ENCODE measurements around the gene ADCY3.
"Not testable (repeated sequence)": the region's sequence is repeated elsewhere in the genome, so short reads cannot be mapped to it uniquely, and the experiment has no call there.

ADCY3 gene

GRCh38 chr2:24820175-24820513 is 99.9 kb downstream of the ADCY3 start:
- in situ Hi-C loops (cut with HindIII; ENCODE audit: low sequenced_read_pairs) = no loop called here

- in situ Hi-C loops (cut with HindIII; ENCODE audit: low sequenced_read_pairs) = loop anchor here (10.0 kb wide), 1 partner anchor 75 kb away; no protein-coding TSS in a partner anchor
Observed at GRCh38 chr2:24819442-24820174, 100.4 kb downstream of the ADCY3 start.

DNA sequence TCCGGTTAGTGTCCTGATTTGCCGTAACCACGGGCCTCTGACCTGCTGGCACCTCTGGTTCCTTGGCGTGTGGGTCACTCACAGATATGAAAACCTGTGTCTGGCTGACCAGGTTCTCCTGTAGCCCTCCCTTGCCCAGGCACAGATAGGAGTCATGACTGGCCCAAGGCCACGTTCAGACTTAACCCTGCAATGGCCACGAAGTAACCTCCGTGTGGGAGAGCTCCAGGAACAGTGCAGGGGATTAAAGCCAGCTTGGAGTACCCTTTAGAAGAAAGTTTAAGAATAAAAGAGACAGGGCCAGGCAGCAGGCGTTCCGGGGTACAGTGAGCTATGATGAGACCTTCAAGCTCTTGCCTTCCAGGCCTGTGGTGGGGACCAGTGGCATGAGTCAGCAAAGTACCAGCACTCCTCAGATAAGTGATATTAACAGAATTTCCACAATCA is 101.3 kb downstream of the ADCY3 start:
- in situ Hi-C loops (cut with HindIII; ENCODE audit: low sequenced_read_pairs) = loop anchor here (10.0 kb wide), 1 partner anchor 76 kb away; no protein-coding TSS in a partner anchor

- in situ Hi-C loops (cut with HindIII; ENCODE audit: low sequenced_read_pairs) = loop anchor here (10.0 kb wide), 1 partner anchor 78 kb away; no protein-coding TSS in a partner anchor
Observed at GRCh38 chr2:24816884-24817283, 103.2 kb downstream of the ADCY3 start.

- in situ Hi-C loops (cut with HindIII; ENCODE audit: low sequenced_read_pairs) = loop anchor here (10.0 kb wide), 1 partner anchor 78 kb away; no protein-coding TSS in a partner anchor
Observed at GRCh38 chr2:24816404-24816803, 103.6 kb downstream of the ADCY3 start.

DNA sequence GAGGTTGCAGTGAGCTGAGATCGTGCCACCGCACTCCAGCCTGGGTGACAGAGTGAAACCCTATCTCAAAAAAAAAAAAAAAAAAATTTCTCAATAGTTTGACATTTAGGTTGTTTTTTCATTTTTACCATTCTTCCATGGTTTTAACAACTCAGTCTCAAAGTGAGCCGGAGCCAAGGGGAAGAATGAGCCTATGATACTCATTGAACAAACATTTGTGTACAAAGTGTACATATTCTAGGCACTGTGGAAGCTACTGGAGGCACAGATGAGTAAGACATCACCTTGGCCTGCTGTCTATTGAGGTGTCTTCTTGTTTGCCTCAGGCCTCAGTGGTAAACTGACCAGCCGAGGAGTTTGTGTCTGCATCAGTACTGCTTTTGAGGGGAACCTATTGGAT is 104.9 kb downstream of the ADCY3 start:
- in situ Hi-C loops (cut with HindIII; ENCODE audit: low sequenced_read_pairs) = loop anchor here (10.0 kb wide), 1 partner anchor 80 kb away; no protein-coding TSS in a partner anchor

DNA sequence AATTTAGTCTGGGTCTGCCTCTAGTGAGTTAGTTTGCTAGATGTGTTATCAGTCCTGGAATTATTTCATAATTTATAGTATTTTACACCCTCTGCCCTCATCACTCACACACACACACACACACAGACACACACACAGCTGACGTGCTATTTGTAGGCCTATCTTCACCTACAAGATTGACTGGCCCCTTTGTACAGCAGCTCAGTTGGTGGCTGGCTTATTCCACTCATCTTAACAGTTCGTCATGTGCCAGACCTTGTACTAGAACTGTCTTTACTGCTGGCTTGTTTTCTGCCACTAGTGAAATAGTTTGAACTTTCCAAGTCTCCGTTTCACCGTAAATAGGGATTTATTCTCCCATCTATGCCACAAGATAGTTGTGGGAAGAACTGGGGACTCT is 105.5 kb downstream of the ADCY3 start:
- in situ Hi-C loops (cut with HindIII; ENCODE audit: low sequenced_read_pairs) = loop anchor here (10.0 kb wide), 1 partner anchor 80 kb away; no protein-coding TSS in a partner anchor

DNA sequence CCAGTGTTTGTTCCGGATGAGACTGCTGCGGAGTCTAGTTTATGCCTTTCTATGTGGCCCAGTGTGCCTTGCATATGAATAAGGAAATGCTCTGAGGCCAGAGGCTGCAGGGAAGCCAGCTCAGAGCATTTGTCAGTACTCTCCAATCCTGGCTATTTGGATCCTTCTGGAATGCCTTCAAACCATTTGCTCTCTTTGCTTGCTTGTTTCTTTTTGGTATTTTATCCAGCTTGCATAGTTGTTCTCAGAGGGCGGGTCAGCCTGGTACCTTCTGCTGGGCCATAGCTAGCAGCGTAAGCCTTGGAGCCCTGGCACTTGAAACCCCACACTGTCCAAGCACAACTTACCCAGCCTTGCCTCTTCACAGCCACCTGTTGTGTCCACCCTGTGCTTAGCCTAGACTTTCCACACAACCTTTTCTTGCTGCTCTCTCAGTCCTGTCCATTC is 106.3 kb downstream of the ADCY3 start:
- in situ Hi-C loops (cut with HindIII; ENCODE audit: low sequenced_read_pairs) = loop anchor here (10.0 kb wide), 1 partner anchor 81 kb away; no protein-coding TSS in a partner anchor

- in situ Hi-C loops (cut with HindIII; ENCODE audit: low sequenced_read_pairs) = loop anchor here (10.0 kb wide), 1 partner anchor 85 kb away; no protein-coding TSS in a partner anchor
Observed at GRCh38 chr2:24809316-24810007, 110.6 kb downstream of the ADCY3 start.

DNA sequence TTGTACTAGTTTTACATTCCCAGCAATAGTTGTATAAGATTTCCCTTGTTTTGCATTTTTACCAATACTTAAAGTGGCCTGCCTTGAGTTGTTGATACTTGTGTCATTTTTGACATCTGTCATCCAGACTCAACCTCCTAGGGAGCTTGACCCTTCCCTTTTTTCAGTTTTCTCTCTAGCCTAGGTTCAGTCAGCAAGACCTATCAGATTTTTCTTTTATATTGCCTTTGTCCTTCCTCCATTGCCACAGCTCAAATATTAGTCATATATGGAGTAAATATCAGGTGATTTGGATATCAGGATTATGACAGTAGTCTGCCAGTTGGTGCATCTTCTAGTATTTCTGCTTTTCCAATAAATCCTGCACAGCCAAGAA is 113.4 kb downstream of the ADCY3 start:
- in situ Hi-C loops (cut with HindIII; ENCODE audit: low sequenced_read_pairs) = no loop called here

GRCh38 chr2:24805811-24806660 is 114.0 kb downstream of the ADCY3 start:
- in situ Hi-C loops (cut with HindIII; ENCODE audit: low sequenced_read_pairs) = not testable (repeated sequence)

- in situ Hi-C loops (cut with HindIII; ENCODE audit: low sequenced_read_pairs) = not testable (repeated sequence)
Observed at GRCh38 chr2:24800487-24800886, 119.5 kb downstream of the ADCY3 start.

DNA sequence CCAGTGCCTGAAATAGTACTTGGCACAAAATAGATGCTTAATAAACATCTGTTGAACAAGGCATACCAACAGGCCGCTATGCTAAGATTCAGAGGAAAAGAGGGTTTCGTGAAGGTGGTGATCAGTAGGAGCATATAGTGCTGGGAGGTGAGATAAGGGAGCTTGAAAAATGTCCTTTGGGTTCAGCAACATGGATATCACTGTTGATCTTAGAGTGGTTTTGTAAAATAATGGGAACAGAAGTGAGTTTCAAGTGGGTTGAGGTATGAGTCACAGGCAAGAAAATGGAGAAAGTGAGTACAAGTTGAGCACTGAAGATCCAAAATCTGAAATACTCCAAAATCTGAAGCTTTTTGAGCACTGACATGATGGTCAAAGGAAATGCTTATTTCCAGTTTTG is 122.4 kb downstream of the ADCY3 start:
- in situ Hi-C loops (cut with HindIII; ENCODE audit: low sequenced_read_pairs) = no loop called here

GRCh38 chr2:24793761-24794435 is 126.1 kb downstream of the ADCY3 start:
- in situ Hi-C loops (cut with HindIII; ENCODE audit: low sequenced_read_pairs) = no loop called here

- in situ Hi-C loops (cut with HindIII; ENCODE audit: low sequenced_read_pairs) = no loop called here
Observed at GRCh38 chr2:24792874-24793760, 126.9 kb downstream of the ADCY3 start, which contains the start of the genes CENPO and PTRHD1. Gene CENPO (plus strand): TSS chr2:24793425. CDS start chr2:24793920, 495 bp downstream. Gene PTRHD1 (minus strand): TSS chr2:24793391. CDS start chr2:24793377, 14 bp downstream.

- in situ Hi-C loops (cut with HindIII; ENCODE audit: low sequenced_read_pairs) = no loop called here
Observed at GRCh38 chr2:24792542-24792873, 127.5 kb downstream of the ADCY3 start.

DNA sequence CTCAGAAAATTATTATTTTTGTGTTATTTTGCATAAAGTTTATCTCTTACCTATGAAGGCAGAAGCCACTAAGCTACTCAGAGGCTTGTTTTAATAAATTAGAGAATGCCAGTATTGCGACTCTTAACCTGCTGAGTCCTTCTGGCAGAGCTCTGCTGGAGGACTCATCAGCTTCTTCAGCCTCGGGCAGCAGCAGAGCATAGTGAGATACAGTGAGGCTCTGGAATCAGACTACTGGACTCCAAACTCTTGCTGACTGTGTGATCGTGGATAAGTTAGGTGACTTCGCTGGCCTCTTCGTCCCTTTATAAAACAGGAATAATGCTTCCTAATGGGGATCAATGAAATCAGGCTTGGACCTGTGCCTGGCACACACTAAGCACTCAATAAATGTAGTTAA is 128.6 kb downstream of the ADCY3 start:
- in situ Hi-C loops (cut with HindIII; ENCODE audit: low sequenced_read_pairs) = no loop called here

DNA sequence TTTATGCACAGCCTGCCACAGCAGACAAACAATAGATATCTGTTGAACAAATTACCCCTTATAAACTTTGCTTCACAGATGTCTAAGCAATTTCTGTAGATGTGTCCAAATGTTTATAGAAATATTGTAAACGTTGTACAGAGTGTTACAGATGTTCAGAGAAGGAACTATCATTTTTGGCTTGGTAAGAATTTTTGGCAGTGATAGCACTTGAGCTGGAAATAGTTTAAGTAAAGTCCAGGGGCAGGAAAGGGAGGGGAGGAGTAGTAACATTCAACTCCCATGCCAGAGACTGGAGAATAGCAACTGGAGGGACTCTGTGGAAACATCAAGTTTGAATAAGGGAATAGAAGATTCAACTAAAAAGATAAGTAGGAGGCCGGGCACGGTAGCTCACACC is 131.2 kb downstream of the ADCY3 start:
- in situ Hi-C loops (cut with HindIII; ENCODE audit: low sequenced_read_pairs) = no loop called here

GRCh38 chr2:24787532-24787931 is 132.5 kb downstream of the ADCY3 start:
- in situ Hi-C loops (cut with HindIII; ENCODE audit: low sequenced_read_pairs) = no loop called here
